Umbilical cord (tissue), 2 donors: ENCODE measurements around the gene C6orf89. TPM values are rescaled to one million over a fixed set of nuclear protein-coding genes. Genes with fewer than 3 reads are reported as not detected.
A peak's percentile ranks its signal among the peaks of the same experiment; 100 is the strongest.

ENCODE experiments used
- DNase-seq: peaks from one replicate; pipeline ENCODE4 v3.0.0-alpha.2; 2015; ENCODE audit warnings: low spot score
- total RNA-seq: library from RNA; depleted of rRNA; stranded (reverse); fragments of >200 nt; gene quantifications from one replicate; pipeline ENCODE4 v1.2.3, GENCODE V29; 2014; ENCODE audit warnings: low replicate concordance; ENCODE audit not compliant: insufficient read depth

The C6orf89 gene, protein sequence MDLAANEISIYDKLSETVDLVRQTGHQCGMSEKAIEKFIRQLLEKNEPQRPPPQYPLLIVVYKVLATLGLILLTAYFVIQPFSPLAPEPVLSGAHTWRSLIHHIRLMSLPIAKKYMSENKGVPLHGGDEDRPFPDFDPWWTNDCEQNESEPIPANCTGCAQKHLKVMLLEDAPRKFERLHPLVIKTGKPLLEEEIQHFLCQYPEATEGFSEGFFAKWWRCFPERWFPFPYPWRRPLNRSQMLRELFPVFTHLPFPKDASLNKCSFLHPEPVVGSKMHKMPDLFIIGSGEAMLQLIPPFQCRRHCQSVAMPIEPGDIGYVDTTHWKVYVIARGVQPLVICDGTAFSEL
- 40.2 TPM for total RNA-seq

DNA sequence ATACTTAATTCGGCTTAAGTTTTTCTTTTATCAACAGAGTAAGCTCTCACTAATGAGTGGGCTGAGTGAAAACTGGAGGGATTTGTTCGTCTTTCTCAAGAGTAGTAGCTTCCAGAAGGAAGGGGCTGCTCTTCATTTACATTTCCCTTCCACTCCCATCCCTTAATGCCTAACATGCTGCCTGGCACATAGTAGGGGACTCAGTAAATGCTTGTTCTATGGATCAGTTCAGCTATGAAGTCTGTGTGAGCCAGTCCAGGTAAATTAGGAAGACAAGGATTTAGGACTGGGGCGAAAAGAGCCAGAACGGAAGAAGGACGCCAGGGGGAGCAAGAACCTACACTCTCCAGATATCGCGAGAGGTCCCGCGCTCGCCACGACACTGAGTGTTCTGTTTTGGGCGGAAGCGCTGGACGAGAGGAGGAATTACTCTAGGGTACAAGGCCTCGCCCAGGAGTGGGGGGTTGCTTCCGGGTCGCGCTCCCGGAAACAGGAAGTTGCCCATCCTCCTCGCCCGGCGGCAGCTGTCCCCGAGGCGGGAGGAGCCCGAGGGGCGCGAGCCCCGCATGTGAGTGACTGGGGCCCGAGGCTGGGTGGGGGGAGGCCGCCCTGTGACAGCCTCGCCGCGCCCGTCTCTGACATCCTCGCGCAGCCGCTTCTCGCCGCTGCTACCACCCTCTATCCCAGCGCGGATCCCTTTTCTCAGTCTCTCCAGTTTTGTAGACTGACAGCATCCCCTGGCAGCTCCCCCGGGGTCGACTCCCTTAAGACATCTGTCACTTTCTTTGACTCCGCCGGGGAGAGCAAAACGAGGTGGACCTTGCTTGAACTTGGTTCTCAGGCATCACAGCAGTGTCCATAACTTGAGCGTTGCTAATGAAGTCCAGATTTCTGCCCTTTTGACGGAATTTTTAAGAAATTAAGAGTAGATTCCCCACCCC lies at the start of gene C6orf89:
C6orf89 (plus strand) TSS at position 492 of the 941 bp plus-strand sequence. CDS start 13,493 bp downstream, outside the sequence.
- peak; percentile 99 for DNase-seq

- DNase-seq = no peak
These were observed 49.4 kb upstream of the C6orf89 start for GRCh38 chr6:36836111-36837021.

DNA sequence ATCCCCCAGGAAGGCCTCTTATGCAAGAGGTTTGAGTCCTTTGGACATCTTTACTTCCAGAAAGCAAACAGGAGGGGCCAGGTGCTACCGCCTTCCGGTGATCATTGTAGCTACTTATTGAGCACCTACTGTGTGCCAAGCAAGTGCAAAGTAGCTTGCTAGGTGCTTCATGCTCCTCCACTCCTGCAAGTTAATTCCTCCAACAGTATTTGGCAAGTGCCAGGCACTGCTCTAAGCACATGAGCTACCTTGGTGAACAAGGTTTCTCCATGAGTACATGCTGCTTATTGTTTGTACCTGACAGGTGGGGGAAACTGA lies 48.8 kb upstream of the C6orf89 start:
- no peak for DNase-seq

GRCh38 chr6:36837686-36838085 lies 48.1 kb upstream of the C6orf89 start:
- DNase-seq = no peak

- DNase-seq = no peak
These were observed 46.6 kb upstream of the C6orf89 start, which contains the start of gene CPNE5 for GRCh38 chr6:36838896-36839748. TSS of gene CPNE5 (minus strand) at chr6:36839444. CDS start at chr6:36839377, 67 bp downstream.

GRCh38 chr6:36839749-36840431 lies 45.9 kb upstream of the C6orf89 start:
- DNase-seq = peak; percentile 51

DNA sequence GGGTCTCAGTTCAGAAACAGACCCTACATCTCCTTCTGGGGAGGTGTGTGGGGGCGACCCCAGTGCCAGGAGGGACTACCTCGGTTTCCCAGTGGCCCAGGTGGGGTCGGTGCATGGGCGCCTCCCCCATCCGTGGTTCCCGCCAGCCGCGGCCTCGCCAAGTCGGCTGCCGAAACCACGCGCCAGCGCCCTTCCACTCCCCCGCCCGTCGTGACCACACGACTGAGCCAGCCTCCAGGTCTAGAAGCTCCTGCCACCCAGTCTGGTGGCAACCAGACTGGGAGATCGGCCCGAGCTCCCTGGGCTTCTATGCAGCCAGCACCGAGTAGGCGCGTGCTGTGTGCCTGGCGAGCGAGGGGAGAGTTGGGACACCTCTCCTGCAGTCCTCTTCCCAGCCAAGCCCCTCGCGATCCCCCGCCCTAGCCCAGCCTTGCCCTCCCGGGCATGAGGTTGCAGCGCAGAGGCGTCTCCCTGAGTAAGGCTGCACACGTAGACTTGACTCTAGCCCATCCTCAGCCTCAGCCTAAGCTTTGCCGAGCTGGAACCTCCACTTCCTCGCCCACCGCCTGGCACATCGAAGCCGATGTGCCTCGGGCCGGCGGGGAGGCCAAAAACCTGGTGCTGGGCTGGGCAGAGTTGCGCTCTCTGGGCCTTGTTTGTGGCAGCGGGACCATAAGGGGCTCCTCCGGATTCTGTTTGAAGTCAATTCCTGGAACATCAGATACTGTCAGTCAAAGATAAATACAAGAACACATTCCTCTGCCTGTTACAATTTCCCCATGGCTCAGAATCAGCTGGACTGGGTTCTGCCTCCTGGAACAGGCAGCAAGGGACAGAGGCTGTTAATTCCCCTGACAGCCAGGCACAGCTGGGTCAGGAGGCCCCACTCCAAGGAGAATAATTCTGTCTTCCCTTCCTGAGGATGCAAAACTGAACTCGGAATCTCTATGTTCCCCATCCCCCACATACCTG lies 45.0 kb upstream of the C6orf89 start:
- no peak for DNase-seq

DNA sequence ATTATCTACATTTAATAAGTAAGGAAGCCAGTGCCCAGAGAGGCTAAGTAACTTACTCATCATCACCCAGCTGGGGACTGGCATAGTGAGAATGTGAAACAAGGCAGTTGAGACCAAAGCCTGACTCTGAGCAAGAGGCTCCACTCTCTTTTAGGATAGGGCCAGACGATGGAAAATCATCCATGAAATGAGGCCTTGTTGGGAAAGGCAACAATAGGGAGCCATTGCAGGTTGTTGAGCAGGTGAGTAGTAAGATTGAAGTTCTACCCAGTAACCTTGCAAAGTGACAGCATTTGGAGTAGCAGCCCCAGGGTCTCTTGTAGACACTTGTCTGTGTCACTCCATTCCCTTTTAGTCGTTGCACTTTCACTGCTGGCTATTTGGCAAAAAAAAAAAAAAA lies 44.0 kb upstream of the C6orf89 start:
- DNase-seq = no peak

DNA sequence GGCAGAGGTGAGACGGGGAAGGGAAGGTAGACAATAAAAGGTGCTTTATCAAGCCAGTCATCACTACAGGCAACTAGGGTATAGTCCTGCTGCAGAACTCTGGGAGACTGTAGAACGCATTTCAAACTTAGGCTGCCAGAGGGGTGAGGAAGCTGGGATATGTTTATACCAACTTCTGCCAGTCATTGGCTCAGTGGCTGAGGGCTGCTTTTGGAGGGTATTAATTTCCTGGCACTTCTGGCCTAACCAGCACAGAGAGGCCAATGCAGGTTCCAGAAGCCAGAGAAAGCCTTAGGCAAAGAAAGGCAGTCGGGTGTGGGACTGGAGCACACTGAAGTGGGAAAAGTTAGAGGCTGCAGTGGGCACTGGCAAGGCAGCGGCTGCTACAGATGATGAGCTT lies 42.6 kb upstream of the C6orf89 start:
- no peak for DNase-seq

DNA sequence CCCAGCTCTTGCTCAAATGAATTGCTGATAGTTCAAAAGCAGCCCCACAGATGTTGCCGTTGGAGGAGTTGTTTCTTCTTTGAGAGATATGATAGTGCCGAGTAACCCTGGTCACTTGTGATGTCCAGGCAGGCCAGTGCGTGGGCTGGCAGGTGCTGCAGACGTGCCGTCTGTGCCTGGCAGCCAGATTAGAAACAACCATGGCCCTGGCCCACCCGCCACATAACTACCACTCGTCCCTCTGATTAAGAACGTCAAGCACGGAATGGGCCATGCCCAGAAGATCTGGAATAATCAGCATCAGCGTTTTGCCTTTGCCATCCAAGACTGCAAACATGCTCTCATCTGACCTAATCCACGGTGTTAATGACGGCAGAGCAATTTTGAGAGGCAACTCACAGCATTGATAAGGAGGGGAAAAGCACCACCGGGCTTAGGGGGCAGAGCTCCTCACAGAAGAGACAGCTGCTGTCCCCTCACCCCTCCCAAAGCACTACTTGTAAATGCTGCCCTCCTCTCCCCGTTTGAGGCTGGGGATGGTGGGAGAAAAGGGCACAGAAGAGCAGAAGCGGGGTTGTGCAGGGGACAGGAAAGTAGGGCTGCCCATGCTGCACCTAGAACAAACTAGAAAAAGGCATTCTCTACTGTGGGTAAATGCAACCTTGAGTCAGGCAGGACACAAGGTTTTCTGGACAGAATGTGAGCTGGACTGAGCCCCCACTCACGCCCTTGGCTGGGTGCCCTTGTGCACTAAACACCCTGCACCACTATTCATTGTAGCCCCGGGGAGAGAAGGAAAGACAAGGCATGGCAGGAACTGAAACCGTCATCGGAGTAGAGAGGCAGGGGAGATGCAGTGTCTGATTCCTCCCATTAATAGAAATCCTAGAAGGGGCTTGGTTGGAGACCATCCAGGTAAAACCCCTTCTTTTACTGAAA lies 41.3 kb upstream of the C6orf89 start:
- DNase-seq = no peak

- no peak for DNase-seq
These were observed 40.5 kb upstream of the C6orf89 start for GRCh38 chr6:36845233-36845632.

- DNase-seq = no peak
These were observed 38.6 kb upstream of the C6orf89 start for GRCh38 chr6:36847152-36847551.

DNA sequence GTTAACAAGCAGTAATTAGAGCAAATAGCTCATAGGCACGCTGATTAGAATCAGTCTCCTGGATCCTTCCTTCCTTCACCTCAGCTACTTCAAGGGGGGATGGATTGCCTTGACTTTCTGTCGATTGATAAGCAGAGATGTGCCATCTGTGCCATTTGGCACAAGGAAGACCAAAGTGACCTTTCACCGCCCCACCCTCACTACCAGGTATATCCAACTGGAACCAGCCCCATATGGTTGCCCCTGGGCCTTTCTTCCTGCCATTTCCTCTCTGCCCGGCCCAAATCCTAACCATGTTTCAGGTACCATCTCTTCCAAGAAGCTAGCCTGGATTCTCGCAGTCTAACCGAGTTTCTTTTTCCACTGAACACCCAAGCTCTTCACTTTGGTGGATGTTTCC lies 37.8 kb upstream of the C6orf89 start:
- DNase-seq = no peak

DNA sequence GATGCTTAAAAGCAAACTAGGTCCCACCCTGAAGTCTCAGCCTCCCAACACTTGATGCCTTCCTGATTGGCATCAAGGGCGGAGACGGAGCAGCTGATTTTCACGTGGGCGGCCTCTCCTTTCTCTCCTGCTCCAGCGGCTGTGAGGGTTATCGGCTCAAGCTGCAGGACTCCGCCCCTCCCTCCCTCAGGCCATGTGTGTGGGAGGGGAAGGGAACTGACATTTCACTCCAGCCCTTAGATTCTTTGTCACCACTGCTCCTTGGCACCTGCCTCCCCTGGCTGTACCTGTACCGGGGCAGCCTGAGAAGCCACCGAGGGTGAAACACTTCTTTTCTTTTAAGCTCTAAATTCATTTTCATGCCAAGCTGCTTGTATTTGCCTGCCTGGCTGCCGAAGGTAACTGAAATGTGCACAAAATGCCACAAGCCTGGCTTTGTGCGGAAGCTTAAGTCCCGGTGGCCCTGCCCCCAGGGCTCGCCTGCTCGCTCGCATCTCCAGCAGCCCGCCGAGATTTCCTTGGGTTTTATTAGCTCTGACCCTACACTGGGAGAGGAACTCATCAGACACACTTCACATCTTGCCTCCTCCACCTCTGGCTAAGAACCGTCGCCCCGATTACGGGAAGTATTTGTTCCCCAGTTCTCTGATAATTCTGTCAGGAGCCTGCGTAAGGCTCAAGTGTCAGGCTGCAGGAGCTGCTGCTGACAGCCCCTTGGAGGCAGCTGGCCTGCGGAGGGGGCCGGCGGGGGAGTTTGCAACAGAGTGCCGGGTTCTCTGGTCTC lies 36.9 kb upstream of the C6orf89 start:
- DNase-seq = peak; percentile 79

DNA sequence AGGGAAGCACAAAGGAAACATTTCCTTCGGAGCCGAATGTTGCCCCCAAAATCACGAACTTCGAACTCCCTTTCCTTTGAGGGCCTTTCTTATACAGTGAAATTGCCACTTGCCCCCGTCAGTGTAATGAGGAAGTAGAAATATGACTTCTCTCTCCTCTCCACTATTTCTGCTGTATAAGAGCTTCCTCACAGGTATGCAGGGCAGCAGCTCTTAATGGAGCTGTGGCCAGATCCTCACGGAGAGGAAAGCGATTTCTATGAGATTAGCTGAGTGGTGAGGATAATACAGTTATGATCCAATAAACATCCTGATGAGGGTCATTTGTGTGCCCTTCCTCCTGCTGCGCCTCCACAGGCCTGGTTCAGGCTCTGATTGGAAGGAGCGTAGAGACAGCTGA lies 35.7 kb upstream of the C6orf89 start:
- DNase-seq = no peak

DNA sequence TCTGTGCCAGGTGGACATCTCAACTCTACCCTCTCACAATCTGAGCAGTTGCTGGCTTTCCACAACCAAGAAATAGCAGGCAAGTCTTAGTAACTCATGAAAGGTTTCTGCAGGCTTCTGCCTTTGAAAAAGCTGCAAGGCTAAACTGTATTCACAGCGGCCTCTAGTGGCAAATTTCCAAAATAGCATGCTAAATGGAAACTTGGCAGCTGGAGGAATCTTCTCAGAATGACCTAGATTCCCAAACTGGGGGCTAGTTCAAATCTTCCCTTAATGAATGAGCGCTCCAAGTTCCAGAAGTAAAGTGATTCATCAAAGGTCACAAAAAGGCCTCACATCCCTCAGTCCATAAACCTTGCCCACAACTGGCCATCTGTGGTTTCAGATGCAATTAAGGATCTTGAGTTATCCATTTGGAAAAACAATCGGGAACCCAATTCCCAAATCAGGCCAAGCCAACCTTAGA lies 34.6 kb upstream of the C6orf89 start:
- DNase-seq = peak; percentile 93

- DNase-seq = no peak
These were observed 34.1 kb upstream of the C6orf89 start for GRCh38 chr6:36851626-36852025.
